Fibroblast of lung (primary cell): ENCODE measurements around the gene SIGLEC8.

Experiments used
- EZH2 ChIP-seq: IDR thresholded peaks from 2 replicates; pipeline ENCODE4 v1.5.1; 2012; ENCODE audit warnings: low read length, control low read depth, mild to moderate bottlenecking; ENCODE audit errors: missing control alignments
- TF ChIP-seq, protein P1 (sequence below), 2 donors: IDR thresholded peaks in 1 of 2; conservative IDR thresholded peaks in 1 of 2; 1 replicate in 1 of 2; 2 replicates in 1 of 2; pipeline ENCODE4 v1.5.1; 2011 to 2012; ENCODE audit warnings: low read length in 2 of 2, control low read depth in 1 of 2, inconsistent platforms in 1 of 2, low read depth in 1 of 2, mild to moderate bottlenecking in 1 of 2

DNA sequence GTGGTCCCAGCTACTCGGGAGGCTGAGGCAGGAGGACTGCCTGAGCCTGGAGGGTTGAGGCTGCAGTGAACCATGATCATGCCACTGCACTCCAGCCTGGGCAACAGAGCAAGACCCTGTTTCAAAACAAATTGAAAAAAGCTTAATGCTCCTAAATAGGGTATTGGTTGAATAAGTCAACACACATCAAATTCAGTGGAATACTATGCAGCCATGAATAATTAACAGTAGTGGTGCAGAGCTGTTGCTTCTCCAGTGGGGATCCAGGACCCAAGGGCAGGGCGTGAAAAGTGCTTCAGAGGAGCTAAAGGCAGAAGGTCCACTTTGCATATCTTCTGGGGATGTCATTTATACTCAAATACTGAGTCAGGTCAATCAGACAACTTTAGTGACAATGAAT lies 18.2 kb downstream of the SIGLEC8 start:
- TF ChIP-seq, protein P1, sequence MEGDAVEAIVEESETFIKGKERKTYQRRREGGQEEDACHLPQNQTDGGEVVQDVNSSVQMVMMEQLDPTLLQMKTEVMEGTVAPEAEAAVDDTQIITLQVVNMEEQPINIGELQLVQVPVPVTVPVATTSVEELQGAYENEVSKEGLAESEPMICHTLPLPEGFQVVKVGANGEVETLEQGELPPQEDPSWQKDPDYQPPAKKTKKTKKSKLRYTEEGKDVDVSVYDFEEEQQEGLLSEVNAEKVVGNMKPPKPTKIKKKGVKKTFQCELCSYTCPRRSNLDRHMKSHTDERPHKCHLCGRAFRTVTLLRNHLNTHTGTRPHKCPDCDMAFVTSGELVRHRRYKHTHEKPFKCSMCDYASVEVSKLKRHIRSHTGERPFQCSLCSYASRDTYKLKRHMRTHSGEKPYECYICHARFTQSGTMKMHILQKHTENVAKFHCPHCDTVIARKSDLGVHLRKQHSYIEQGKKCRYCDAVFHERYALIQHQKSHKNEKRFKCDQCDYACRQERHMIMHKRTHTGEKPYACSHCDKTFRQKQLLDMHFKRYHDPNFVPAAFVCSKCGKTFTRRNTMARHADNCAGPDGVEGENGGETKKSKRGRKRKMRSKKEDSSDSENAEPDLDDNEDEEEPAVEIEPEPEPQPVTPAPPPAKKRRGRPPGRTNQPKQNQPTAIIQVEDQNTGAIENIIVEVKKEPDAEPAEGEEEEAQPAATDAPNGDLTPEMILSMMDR (conservative IDR thresholded peaks at IDR 0.05 in 1 of 2, IDR thresholded peaks at IDR 0.05 in 1 of 2; ENCODE audit: low read depth in 1 of 2, low read length in 2 of 2): no peak
- TF ChIP-seq EZH2: no peak
